Measurements from ENCODE around the gene SLC23A2. TPM values are rescaled to one million over a fixed set of nuclear protein-coding genes. Genes with fewer than 3 reads are reported as not detected.
A peak's percentile ranks its signal among the peaks of the same experiment; 100 is the strongest.

The SLC23A2 gene
- total and polyA plus RNA-seq, 4 donors: 9.1 to 48.4 (median 14.7) TPM

GRCh38 chr20:4998160-4998651 lies 3.1 kb downstream of the SLC23A2 start:
- no peak overlapping the region for H3K9ac ChIP-seq (ENCODE audit: low read depth in 1 of 2, low read length in 2 of 2)
- H3K4me3 ChIP-seq (ENCODE audit: low read depth in 1 of 3, low read length in 3 of 3): no peak overlapping the region
- WGBS: 82% methylated on average over 5 of the region's 5 CpGs
- H3K27ac ChIP-seq (ENCODE audit: low read depth in 1 of 2, low read length in 2 of 2): no peak overlapping the region
- no peak for DNase-seq (ENCODE audit: low spot score)
- no peaks in the 10 kb centered on the region for H3K9me3 ChIP-seq (ENCODE audit: control insufficient read depth in 4 of 4, low read length in 3 of 4)
- H3K27me3 ChIP-seq (ENCODE audit: control insufficient read depth in 4 of 4, insufficient read depth in 4 of 4, low read length in 3 of 4): no peaks in the 10 kb centered on the region
- H3K4me1 ChIP-seq (ENCODE audit: control insufficient read depth in 4 of 4, insufficient read depth in 4 of 4, low read length in 3 of 4): peaks cover 2 to 21% (median 9%) of the 10 kb centered on the region in 4 donors
- H3K36me3 ChIP-seq (ENCODE audit: control insufficient read depth in 4 of 4, insufficient read depth in 3 of 4, low read depth in 1 of 4, low read length in 3 of 4): no peaks in the 10 kb centered on the region
- TF ChIP-seq TAF1 (conservative IDR thresholded peaks at IDR 0.05) (no peak), FOXA2 (IDR thresholded peaks at IDR 0.05) (no peak), JUND (IDR thresholded peaks at IDR 0.05) (no peak), GABPA (IDR thresholded peaks at IDR 0.05 in 1 of 2, conservative IDR thresholded peaks at IDR 0.05 in 1 of 2) (no peak), MAX (IDR thresholded peaks at IDR 0.05) (no peak), REST (IDR thresholded peaks at IDR 0.05) (no peak), CTCF (IDR thresholded peaks at IDR 0.05; ENCODE audit: low read depth, low read length, missing input control) (peak; percentile 18), ZBTB33 (IDR thresholded peaks at IDR 0.05) (no peak), HNF4A (conservative IDR thresholded peaks at IDR 0.05) (no peak)

GRCh38 chr20:4997222-4997621 lies 4.1 kb downstream of the SLC23A2 start:
- Histone ChIP-seq H3K9me3 (ENCODE audit: control insufficient read depth in 4 of 4, low read length in 3 of 4) (no peaks in the 10 kb centered on the region), H3K9ac (ENCODE audit: low read depth in 1 of 2, low read length in 2 of 2) (no peak overlapping the region), H3K4me3 (ENCODE audit: low read depth in 1 of 3, low read length in 3 of 3) (no peak overlapping the region), H3K27me3 (ENCODE audit: control insufficient read depth in 4 of 4, insufficient read depth in 4 of 4, low read length in 3 of 4) (no peaks in the 10 kb centered on the region), H3K4me1 (ENCODE audit: control insufficient read depth in 4 of 4, insufficient read depth in 4 of 4, low read length in 3 of 4) (peaks cover 2 to 21% (median 9%) of the 10 kb centered on the region in 4 donors), H3K36me3 (ENCODE audit: control insufficient read depth in 4 of 4, insufficient read depth in 3 of 4, low read depth in 1 of 4, low read length in 3 of 4) (no peaks in the 10 kb centered on the region), H3K27ac (ENCODE audit: low read depth in 1 of 2, low read length in 2 of 2) (no peak overlapping the region)
- TF ChIP-seq FOXA2 (IDR thresholded peaks at IDR 0.05) (no peak), NR2F2 (IDR thresholded peaks at IDR 0.05) (no peak), RXRA (IDR thresholded peaks at IDR 0.05) (no peak), TAF1 (conservative IDR thresholded peaks at IDR 0.05) (no peak), EGR1 (IDR thresholded peaks at IDR 0.05; ENCODE audit: low read depth in 2 of 2) (no peak), FOXA1 (IDR thresholded peaks at IDR 0.05) (no peak), MAX (IDR thresholded peaks at IDR 0.05) (no peak), REST (IDR thresholded peaks at IDR 0.05) (no peak), CTCF (IDR thresholded peaks at IDR 0.05; ENCODE audit: low read depth, low read length, missing input control) (no peak), HNF4G (IDR thresholded peaks at IDR 0.05) (no peak), SP1 (IDR thresholded peaks at IDR 0.05) (no peak), YY1 (IDR thresholded peaks at IDR 0.05) (no peak)
- no peak for DNase-seq (ENCODE audit: low spot score)
- 96% methylated on average over 2 of the region's 2 CpGs for WGBS

Measured in liver (tissue), 9 donors.